Neural cell (in vitro differentiated cells): ENCODE data around the gene USP36. TPM values are rescaled to one million over a fixed set of nuclear protein-coding genes. Genes with fewer than 3 reads are reported as not detected.

Experiments
- H2AFZ ChIP-seq: fragments of 200-600, 300-800 bp; sonication (generic), shearing (Covaris generic); 2 replicates; pipeline ENCODE4 v1.6.0; 2014; ENCODE audit warnings: low read depth, mild to moderate bottlenecking, antibody characterized with exemption, low read length, moderate library complexity
- H3F3A ChIP-seq: fragments of 200-600 bp; shearing (Covaris generic); 2 replicates; pipeline ENCODE4 v1.6.1; 2016; ENCODE audit warnings: mild to moderate bottlenecking, moderate library complexity, mixed read lengths, antibody characterized with exemption, low read length; ENCODE audit not compliant: insufficient read depth, poor library complexity, severe bottlenecking
- H3K27ac ChIP-seq: fragments of 200-600, 300-800 bp; sonication (generic), shearing (Covaris generic); 2 replicates; pipeline ENCODE4 v1.5.1; 2014; ENCODE audit warnings: mild to moderate bottlenecking, low read length, moderate library complexity
- H3K27me3 ChIP-seq: fragments of 300-800, 200-600 bp; sonication (generic), shearing (Covaris generic); 2 replicates; pipeline ENCODE4 v1.6.0; 2014; ENCODE audit warnings: mild to moderate bottlenecking, low read depth, low read length, moderate library complexity; ENCODE audit not compliant: insufficient read depth
- H3K36me3 ChIP-seq: fragments of 300-800, 200-600 bp; sonication (generic), shearing (Covaris generic); 2 replicates; pipeline ENCODE4 v1.5.1; 2014; ENCODE audit warnings: mild to moderate bottlenecking, antibody characterized with exemption, low read length, moderate library complexity; ENCODE audit not compliant: insufficient read depth
- H3K4me2 ChIP-seq: fragments of 300-800, 200-600 bp; sonication (generic), shearing (Covaris generic); 2 replicates; pipeline ENCODE4 v1.6.0; 2014; ENCODE audit warnings: mild to moderate bottlenecking, low read length
- H3K4me3 ChIP-seq: fragments of 300-800, 200-600 bp; sonication (generic), shearing (Covaris generic); 2 replicates; pipeline ENCODE4 v1.5.1; 2014; ENCODE audit warnings: mild to moderate bottlenecking, low read length, moderate library complexity
- H3K79me2 ChIP-seq: fragments of 200-600 bp; shearing (Covaris generic); replicated peaks from 2 replicates; pipeline ENCODE4 v1.6.0; 2014; ENCODE audit warnings: mild to moderate bottlenecking, low read length, moderate library complexity; ENCODE audit not compliant: insufficient read depth
- H3K9ac ChIP-seq: fragments of 300-800, 200-600 bp; sonication (generic), shearing (Covaris generic); 2 replicates; pipeline ENCODE4 v1.6.1; 2016; ENCODE audit warnings: mild to moderate bottlenecking, low read length, mixed read lengths
- H3K9me2 ChIP-seq: fragments of 200-600 bp; shearing (Covaris generic); 2 replicates; pipeline ENCODE4 v1.6.1; 2016; ENCODE audit warnings: mild to moderate bottlenecking, low read length, mixed read lengths; ENCODE audit not compliant: insufficient read depth
- H3K9me3 ChIP-seq: fragments of 200-600, 300-800 bp; sonication (generic), shearing (Covaris generic); 2 replicates; pipeline ENCODE4 v1.6.1; 2016; ENCODE audit warnings: mild to moderate bottlenecking, mixed run types, low read length, moderate library complexity, mixed read lengths
- H4K20me1 ChIP-seq: fragments of 200-600 bp; shearing (Covaris generic); 2 replicates; pipeline ENCODE4 v1.6.1; 2016; ENCODE audit warnings: mild to moderate bottlenecking, mixed run types; ENCODE audit not compliant: insufficient read depth
- EP300 ChIP-seq: fragments of 450-650 bp; conservative IDR thresholded peaks from 2 replicates; pipeline ENCODE4 v1.6.1; 2014; ENCODE audit warnings: antibody characterized with exemption, mild to moderate bottlenecking, moderate library complexity; ENCODE audit not compliant: poor library complexity, severe bottlenecking
- EZH2 ChIP-seq: fragments of 200-600, 300-800 bp; shearing (Covaris generic), sonication (generic); IDR thresholded peaks from 2 replicates; pipeline ENCODE4 v1.6.1; 2014; ENCODE audit warnings: antibody characterized with exemption, low read length, borderline replicate concordance, mild to moderate bottlenecking; ENCODE audit not compliant: insufficient read depth, poor library complexity, severe bottlenecking
- MXI1 ChIP-seq: fragments of 450-650 bp; conservative IDR thresholded peaks from 2 replicates; pipeline ENCODE4 v1.6.1; 2014; ENCODE audit warnings: antibody characterized with exemption, mild to moderate bottlenecking; ENCODE audit not compliant: poor library complexity, severe bottlenecking
- POLR2AphosphoS5 ChIP-seq: IDR thresholded peaks from 2 replicates; pipeline ENCODE4 v1.6.1; 2012
- RAD21 ChIP-seq: fragments of 450-650 bp; conservative IDR thresholded peaks from 2 replicates; pipeline ENCODE4 v1.6.1; 2014; ENCODE audit warnings: antibody characterized with exemption, mild to moderate bottlenecking, moderate library complexity
- SMC3 ChIP-seq: fragments of 450-650 bp; conservative IDR thresholded peaks from 2 replicates; pipeline ENCODE4 v1.6.1; 2014; ENCODE audit warnings: antibody characterized with exemption, mild to moderate bottlenecking, moderate library complexity; ENCODE audit not compliant: poor library complexity
- TAF1 ChIP-seq: IDR thresholded peaks from 2 replicates; pipeline ENCODE4 v1.6.1; 2012; ENCODE audit warnings: low read depth
- polyA plus RNA-seq: library from polyadenylated mRNA; depleted of rRNA; stranded (reverse); fragments of >200 nt; gene quantifications from 2 replicates; pipeline ENCODE4 v1.2.3, GENCODE V29; 2014
- TF ChIP-seq, protein P1 (sequence below): IDR thresholded peaks from 2 replicates; pipeline ENCODE4 v1.6.1; 2012; ENCODE audit warnings: borderline replicate concordance
- TF ChIP-seq, protein P2 (sequence below): fragments of 450-650 bp; IDR thresholded peaks from 2 replicates; pipeline ENCODE4 v1.5.1; 2014; ENCODE audit warnings: antibody characterized with exemption, mild to moderate bottlenecking, moderate library complexity; ENCODE audit not compliant: poor library complexity, severe bottlenecking

The USP36 gene
- polyA plus RNA-seq, 1 donor from 2014 or later: 14.4 TPM

- no peaks in the 10 kb centered on the region for H3K9me3 ChIP-seq
- H2AFZ ChIP-seq: no peak overlapping the region
- H3F3A ChIP-seq: no peaks in the 10 kb centered on the region
- no peaks in the 10 kb centered on the region for H4K20me1 ChIP-seq
- H3K4me3 ChIP-seq: no peak overlapping the region
- H3K9me2 ChIP-seq: no peaks in the 10 kb centered on the region
- H3K27ac ChIP-seq: no peak overlapping the region
- no peak overlapping the region for H3K4me2 ChIP-seq
- no peak for TF ChIP-seq POLR2AphosphoS5
- TF ChIP-seq EP300: no peak
- no peak for TF ChIP-seq SMC3
- TF ChIP-seq, protein P1, sequence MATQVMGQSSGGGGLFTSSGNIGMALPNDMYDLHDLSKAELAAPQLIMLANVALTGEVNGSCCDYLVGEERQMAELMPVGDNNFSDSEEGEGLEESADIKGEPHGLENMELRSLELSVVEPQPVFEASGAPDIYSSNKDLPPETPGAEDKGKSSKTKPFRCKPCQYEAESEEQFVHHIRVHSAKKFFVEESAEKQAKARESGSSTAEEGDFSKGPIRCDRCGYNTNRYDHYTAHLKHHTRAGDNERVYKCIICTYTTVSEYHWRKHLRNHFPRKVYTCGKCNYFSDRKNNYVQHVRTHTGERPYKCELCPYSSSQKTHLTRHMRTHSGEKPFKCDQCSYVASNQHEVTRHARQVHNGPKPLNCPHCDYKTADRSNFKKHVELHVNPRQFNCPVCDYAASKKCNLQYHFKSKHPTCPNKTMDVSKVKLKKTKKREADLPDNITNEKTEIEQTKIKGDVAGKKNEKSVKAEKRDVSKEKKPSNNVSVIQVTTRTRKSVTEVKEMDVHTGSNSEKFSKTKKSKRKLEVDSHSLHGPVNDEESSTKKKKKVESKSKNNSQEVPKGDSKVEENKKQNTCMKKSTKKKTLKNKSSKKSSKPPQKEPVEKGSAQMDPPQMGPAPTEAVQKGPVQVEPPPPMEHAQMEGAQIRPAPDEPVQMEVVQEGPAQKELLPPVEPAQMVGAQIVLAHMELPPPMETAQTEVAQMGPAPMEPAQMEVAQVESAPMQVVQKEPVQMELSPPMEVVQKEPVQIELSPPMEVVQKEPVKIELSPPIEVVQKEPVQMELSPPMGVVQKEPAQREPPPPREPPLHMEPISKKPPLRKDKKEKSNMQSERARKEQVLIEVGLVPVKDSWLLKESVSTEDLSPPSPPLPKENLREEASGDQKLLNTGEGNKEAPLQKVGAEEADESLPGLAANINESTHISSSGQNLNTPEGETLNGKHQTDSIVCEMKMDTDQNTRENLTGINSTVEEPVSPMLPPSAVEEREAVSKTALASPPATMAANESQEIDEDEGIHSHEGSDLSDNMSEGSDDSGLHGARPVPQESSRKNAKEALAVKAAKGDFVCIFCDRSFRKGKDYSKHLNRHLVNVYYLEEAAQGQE: no peak
- TF ChIP-seq EZH2: no peak
- TF ChIP-seq TAF1: no peak
- TF ChIP-seq RAD21: no peak
- TF ChIP-seq, protein P2, sequence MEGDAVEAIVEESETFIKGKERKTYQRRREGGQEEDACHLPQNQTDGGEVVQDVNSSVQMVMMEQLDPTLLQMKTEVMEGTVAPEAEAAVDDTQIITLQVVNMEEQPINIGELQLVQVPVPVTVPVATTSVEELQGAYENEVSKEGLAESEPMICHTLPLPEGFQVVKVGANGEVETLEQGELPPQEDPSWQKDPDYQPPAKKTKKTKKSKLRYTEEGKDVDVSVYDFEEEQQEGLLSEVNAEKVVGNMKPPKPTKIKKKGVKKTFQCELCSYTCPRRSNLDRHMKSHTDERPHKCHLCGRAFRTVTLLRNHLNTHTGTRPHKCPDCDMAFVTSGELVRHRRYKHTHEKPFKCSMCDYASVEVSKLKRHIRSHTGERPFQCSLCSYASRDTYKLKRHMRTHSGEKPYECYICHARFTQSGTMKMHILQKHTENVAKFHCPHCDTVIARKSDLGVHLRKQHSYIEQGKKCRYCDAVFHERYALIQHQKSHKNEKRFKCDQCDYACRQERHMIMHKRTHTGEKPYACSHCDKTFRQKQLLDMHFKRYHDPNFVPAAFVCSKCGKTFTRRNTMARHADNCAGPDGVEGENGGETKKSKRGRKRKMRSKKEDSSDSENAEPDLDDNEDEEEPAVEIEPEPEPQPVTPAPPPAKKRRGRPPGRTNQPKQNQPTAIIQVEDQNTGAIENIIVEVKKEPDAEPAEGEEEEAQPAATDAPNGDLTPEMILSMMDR: no peak
- no peak for TF ChIP-seq MXI1
- no peaks in the 10 kb centered on the region for H3K79me2 ChIP-seq
- no peak overlapping the region for H3K9ac ChIP-seq
- H3K27me3 ChIP-seq: no peaks in the 10 kb centered on the region
- H3K36me3 ChIP-seq: no peaks in the 10 kb centered on the region
These were observed 42.7 kb downstream of the USP36 start for GRCh38 chr17:78797691-78798585.

DNA sequence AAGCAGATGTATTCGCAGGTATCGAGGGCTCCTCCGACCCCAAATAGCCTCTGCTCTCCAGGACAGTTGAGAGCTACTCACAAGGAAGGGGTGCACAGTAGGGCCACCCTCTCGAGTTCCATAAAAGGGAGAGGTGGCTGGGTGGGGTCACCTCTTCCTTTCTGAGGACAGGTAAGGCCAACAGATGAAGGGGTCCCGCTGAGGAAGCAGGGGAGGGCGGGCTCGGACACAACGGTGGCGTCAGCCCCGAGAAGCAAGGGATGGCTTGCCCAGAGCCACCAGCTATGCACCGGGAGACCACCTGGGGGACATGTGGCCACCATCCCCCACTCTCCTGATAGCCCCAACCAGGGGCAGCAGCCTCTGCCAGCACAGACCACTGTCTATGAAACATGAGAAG, 43.4 kb downstream of the USP36 start:
- H3K36me3 ChIP-seq: no peaks in the 10 kb centered on the region
- no peak overlapping the region for H3K4me2 ChIP-seq
- no peaks in the 10 kb centered on the region for H3F3A ChIP-seq
- no peak for TF ChIP-seq EZH2
- TF ChIP-seq MXI1: no peak
- TF ChIP-seq, protein P1: no peak
- TF ChIP-seq EP300: no peak
- no peak for TF ChIP-seq POLR2AphosphoS5
- no peak for TF ChIP-seq SMC3
- no peak for TF ChIP-seq TAF1
- TF ChIP-seq, protein P2: no peak
- no peak for TF ChIP-seq RAD21
- H3K4me3 ChIP-seq: no peak overlapping the region
- no peaks in the 10 kb centered on the region for H3K79me2 ChIP-seq
- no peak overlapping the region for H3K27ac ChIP-seq
- no peaks in the 10 kb centered on the region for H3K27me3 ChIP-seq
- H4K20me1 ChIP-seq: no peaks in the 10 kb centered on the region
- H3K9ac ChIP-seq: no peak overlapping the region
- H3K9me3 ChIP-seq: no peaks in the 10 kb centered on the region
- H2AFZ ChIP-seq: no peak overlapping the region
- H3K9me2 ChIP-seq: no peaks in the 10 kb centered on the region
